CD4-positive, alpha-beta T cell (primary cell): ENCODE measurements around the gene GTF3C6. TPM values are rescaled to one million over a fixed set of nuclear protein-coding genes. Genes with fewer than 3 reads are reported as not detected.
"Not testable (repeated sequence)": the region's sequence is repeated elsewhere in the genome, so short reads cannot be mapped to it uniquely, and the experiment has no call there.

Source experiments
- ATAC-seq: fragments of 200-7000 bp; cut with Tn5 transposase; one replicate; pipeline ENCODE4 v1.10.0; 2022; ENCODE audit warnings: mild to moderate bottlenecking; ENCODE audit not compliant: poor library complexity
- CTCF ChIA-PET: fragments of 350-600 bp; sonication (Branson Sonifier 250); formaldehyde crosslinking; loops from one replicate; lab custom pipeline; 2021; ENCODE audit warnings: antibody characterized with exemption, inconsistent platforms; lab: Charles Lee
- POLR2A ChIA-PET: fragments of 350-600 bp; sonication (Branson Sonifier 250); formaldehyde crosslinking; loops from one replicate; lab custom pipeline; 2021; ENCODE audit warnings: antibody characterized with exemption, inconsistent platforms; lab: Charles Lee
- DNase-seq, 14 experiments: peaks; one replicate each; pipeline ENCODE4 v3.0.0-alpha.2; 2013 to 2020; ENCODE audit warnings: mixed read lengths in 2 of 14
- H3K27ac ChIP-seq, 2 donors: one replicate each; pipeline versions ENCODE4 v1.5.1 to v1.7.0; 2013; ENCODE audit warnings: low read length in 2 of 2, low read depth in 1 of 2, mild to moderate bottlenecking in 1 of 2
- H3K27me3 ChIP-seq, 2 experiments: 1 replicate in 1 of 2; 2 replicates in 1 of 2; pipeline versions ENCODE4 v1.6.1 to v1.7.0; 2013; ENCODE audit warnings: low read length in 2 of 2, control low read depth in 1 of 2, mild to moderate bottlenecking in 1 of 2, moderate library complexity in 1 of 2; ENCODE audit not compliant: insufficient read depth in 2 of 2, control insufficient read depth in 1 of 2
- H3K36me3 ChIP-seq: one replicate; pipeline ENCODE4 v1.6.1; 2013; ENCODE audit warnings: low read length, control low read depth; ENCODE audit not compliant: insufficient read depth
- H3K4me1 ChIP-seq: one replicate; pipeline ENCODE4 v1.6.1; 2013; ENCODE audit warnings: low read length, control low read depth; ENCODE audit not compliant: insufficient read depth
- H3K4me3 ChIP-seq: one replicate; pipeline ENCODE4 v1.5.1; 2013; ENCODE audit warnings: mild to moderate bottlenecking, low read length, moderate library complexity
- H3K9me3 ChIP-seq, 2 experiments: 1 replicate in 1 of 2; 2 replicates in 1 of 2; pipeline versions ENCODE4 v1.6.1 to v1.7.0; 2013; ENCODE audit warnings: low read length in 2 of 2, mild to moderate bottlenecking in 2 of 2, control low read depth in 1 of 2, moderate library complexity in 1 of 2; ENCODE audit not compliant: control insufficient read depth in 1 of 2, insufficient read depth in 1 of 2
- H3K27ac Mint-ChIP-seq: one replicate; pipeline ENCODE4 v1.8.0; 2020; ENCODE audit warnings: mixed read lengths
- H3K27me3 Mint-ChIP-seq: one replicate; pipeline ENCODE4 v1.8.0; 2021; ENCODE audit warnings: mixed read lengths
- H3K36me3 Mint-ChIP-seq: one replicate; pipeline ENCODE4 v1.8.0; 2021; ENCODE audit warnings: low read depth, mixed read lengths
- H3K4me1 Mint-ChIP-seq: one replicate; pipeline ENCODE4 v1.8.0; 2021; ENCODE audit warnings: low read depth, mixed read lengths
- H3K4me3 Mint-ChIP-seq: one replicate; pipeline ENCODE4 v1.8.0; 2020; ENCODE audit warnings: mild to moderate bottlenecking, mixed read lengths
- H3K9me3 Mint-ChIP-seq: one replicate; pipeline ENCODE4 v1.8.0; 2020; ENCODE audit warnings: mixed read lengths
- intact Hi-C, 2 experiments: fragments of 100-400 bp; cut with DNase I in 1 of 2; cut with micrococcal nuclease in 1 of 2; formaldehyde crosslinking; loops; one replicate each; pipeline versions ENCODE4 v1.15.1 to v1.9.0; 2023 to 2025; cut with DNase I, micrococcal nuclease
- total RNA-seq, 174 experiments: library from RNA in 2 of 174; stranded (reverse) in 2 of 174; gene quantifications; one replicate each; pipeline ENCODE4 v1.2.3 and lab custom pipeline; 2021 to 2026
- TF ChIP-seq, protein P1 (sequence below): fragments of 200-600 bp; IDR thresholded peaks from one replicate; pipeline ENCODE4 v1.8.0; 2022; ENCODE audit warnings: antibody characterized with exemption, mild to moderate bottlenecking

GTF3C6 gene
- total RNA-seq, 2 experiments from 2014 or later: 17.9 to 19.2 TPM

GRCh38 chr6:110951986-110952794 is 6.3 kb upstream of the GTF3C6 start:
- no peaks in the 10 kb centered on the region for H3K36me3 Mint-ChIP-seq
- no peaks in the 10 kb centered on the region for H3K36me3 ChIP-seq
- H3K9me3 Mint-ChIP-seq: no peaks in the 10 kb centered on the region
- POLR2A ChIA-PET: no interaction called here
- CTCF ChIA-PET: interaction anchor here (0.6 to 0.7 kb wide), 3 partner anchors 90 to 419 kb away, joined by 3 to 5 read pairs (median 3); no protein-coding TSS in a partner anchor
- no peaks in the 10 kb centered on the region for H3K27me3 ChIP-seq
- H3K27me3 Mint-ChIP-seq: peaks cover 4% of the 10 kb centered on the region
- H3K27ac Mint-ChIP-seq: no peak overlapping the region
- H3K4me1 Mint-ChIP-seq: peaks cover 15% of the 10 kb centered on the region
- TF ChIP-seq, protein P1, sequence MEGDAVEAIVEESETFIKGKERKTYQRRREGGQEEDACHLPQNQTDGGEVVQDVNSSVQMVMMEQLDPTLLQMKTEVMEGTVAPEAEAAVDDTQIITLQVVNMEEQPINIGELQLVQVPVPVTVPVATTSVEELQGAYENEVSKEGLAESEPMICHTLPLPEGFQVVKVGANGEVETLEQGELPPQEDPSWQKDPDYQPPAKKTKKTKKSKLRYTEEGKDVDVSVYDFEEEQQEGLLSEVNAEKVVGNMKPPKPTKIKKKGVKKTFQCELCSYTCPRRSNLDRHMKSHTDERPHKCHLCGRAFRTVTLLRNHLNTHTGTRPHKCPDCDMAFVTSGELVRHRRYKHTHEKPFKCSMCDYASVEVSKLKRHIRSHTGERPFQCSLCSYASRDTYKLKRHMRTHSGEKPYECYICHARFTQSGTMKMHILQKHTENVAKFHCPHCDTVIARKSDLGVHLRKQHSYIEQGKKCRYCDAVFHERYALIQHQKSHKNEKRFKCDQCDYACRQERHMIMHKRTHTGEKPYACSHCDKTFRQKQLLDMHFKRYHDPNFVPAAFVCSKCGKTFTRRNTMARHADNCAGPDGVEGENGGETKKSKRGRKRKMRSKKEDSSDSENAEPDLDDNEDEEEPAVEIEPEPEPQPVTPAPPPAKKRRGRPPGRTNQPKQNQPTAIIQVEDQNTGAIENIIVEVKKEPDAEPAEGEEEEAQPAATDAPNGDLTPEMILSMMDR: no peak
- H3K4me3 Mint-ChIP-seq: no peak overlapping the region
- intact Hi-C loops: no loop called here
- H3K4me1 ChIP-seq: no peaks in the 10 kb centered on the region
- DNase-seq (no peak), ATAC-seq (no peak)
- H3K27ac ChIP-seq: no peak overlapping the region
- no peak overlapping the region for H3K4me3 ChIP-seq
- H3K9me3 ChIP-seq: no peaks in the 10 kb centered on the region

- intact Hi-C loops: no loop called here
- DNase-seq (no peak), ATAC-seq (no peak)
- Mint-ChIP-seq H3K9me3 (no peaks in the 10 kb centered on the region), H3K36me3 (peaks cover 4% of the 10 kb centered on the region), H3K27ac (no peak overlapping the region), H3K27me3 (peaks cover 4% of the 10 kb centered on the region), H3K4me3 (no peak overlapping the region), H3K4me1 (peaks cover 25% of the 10 kb centered on the region)
- TF ChIP-seq, protein P1: no peak
- Histone ChIP-seq H3K9me3 (no peaks in the 10 kb centered on the region), H3K36me3 (no peaks in the 10 kb centered on the region), H3K4me3 (no peak overlapping the region), H3K27me3 (no peaks in the 10 kb centered on the region), H3K4me1 (peaks cover 10% of the 10 kb centered on the region), H3K27ac (no peak overlapping the region)
- POLR2A ChIA-PET: no interaction called here
- CTCF ChIA-PET: interaction anchor here (0.7 kb wide), 1 partner anchor 33 kb away, joined by 3 read pairs; no protein-coding TSS in a partner anchor
Measured at GRCh38 chr6:110953633-110954303, 4.7 kb upstream of the GTF3C6 start.

DNA sequence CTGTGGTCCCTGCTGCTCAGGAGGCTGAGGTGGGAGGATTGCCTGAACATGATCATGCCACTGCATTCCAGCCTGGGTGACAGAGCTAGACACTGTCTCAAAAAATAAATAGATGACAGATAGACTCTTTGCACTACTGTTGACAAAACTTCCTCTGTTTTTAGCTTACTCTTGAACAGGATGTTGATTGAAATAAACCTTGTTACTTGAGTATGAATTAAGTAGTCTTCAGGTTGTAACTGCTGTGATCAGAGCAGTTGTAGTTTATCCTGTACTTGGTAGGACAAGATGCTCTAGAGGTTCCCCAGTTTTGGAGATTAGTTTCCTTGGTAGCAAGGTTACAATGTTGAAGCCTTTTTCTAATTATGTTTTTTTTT is 1.5 kb downstream of the GTF3C6 start:
- CTCF ChIA-PET: interaction anchor here (1.5 kb wide), 1 partner anchor 22 kb away, joined by 4 read pairs; the partner anchor contains the start of gene RPF2

GRCh38 chr6:110962636-110963035 is 4.1 kb downstream of the GTF3C6 start:
- intact Hi-C loops, H3K9me3 Mint-ChIP-seq, CTCF ChIA-PET, H3K4me3 ChIP-seq, ATAC-seq, DNase-seq, H3K27ac Mint-ChIP-seq, POLR2A ChIA-PET, H3K27ac ChIP-seq, H3K27me3 Mint-ChIP-seq, H3K9me3 ChIP-seq, H3K27me3 ChIP-seq, H3K4me3 Mint-ChIP-seq: not testable (repeated sequence)
- Mint-ChIP-seq H3K4me1 (peaks cover 21% of the 10 kb centered on the region), H3K36me3 (peaks cover 80% of the 10 kb centered on the region)
- peaks cover 15% of the 10 kb centered on the region for H3K4me1 ChIP-seq
- H3K36me3 ChIP-seq: peaks cover 38% of the 10 kb centered on the region

More for the DNA sequence above, 1.5 kb downstream of the GTF3C6 start:
- Histone ChIP-seq H3K4me3 (no peak overlapping the region), H3K36me3 (peaks cover 21% of the 10 kb centered on the region), H3K4me1 (peaks cover 17% of the 10 kb centered on the region), H3K27ac (no peak overlapping the region), H3K9me3 (no peaks in the 10 kb centered on the region), H3K27me3 (no peaks in the 10 kb centered on the region)
- Mint-ChIP-seq H3K9me3 (no peaks in the 10 kb centered on the region), H3K27me3 (no peaks in the 10 kb centered on the region), H3K27ac (peak overlapping the region; percentile 62), H3K4me1 (peaks cover 25% of the 10 kb centered on the region), H3K36me3 (peaks cover 54% of the 10 kb centered on the region), H3K4me3 (peak overlapping the region; percentile 68)
- no peak for DNase-seq
- TF ChIP-seq, protein P1: no peak
- intact Hi-C loops: no loop called here
- POLR2A ChIA-PET: interaction anchor here (0.6 to 4.6 kb wide), 4 partner anchors 22 to 526 kb away, joined by 3 to 74 read pairs (median 7); partner anchors contain the start of genes AMD1, CDK19 and RPF2
- no peak for ATAC-seq
